ENCODE measurements around the gene C1QTNF5. TPM values are rescaled to one million over a fixed set of nuclear protein-coding genes. Genes with fewer than 3 reads are reported as not detected.

The C1QTNF5 gene
- total RNA-seq, 1 experiment from 2014 or later = not detected

GRCh38 chr11:119316016-119316728 lies 24.5 kb downstream of the C1QTNF5 start:
- DNase-seq = peak in 1 of 2 experiments; percentile 54

GRCh38 chr11:119315131-119316015 lies 25.3 kb downstream of the C1QTNF5 start:
- no peaks in the 10 kb centered on the region for H3K9me2 ChIP-seq (ENCODE audit: insufficient read depth)
- H3K27me3 ChIP-seq (ENCODE audit: insufficient read depth, low read depth) = peaks cover 20% of the 10 kb centered on the region
- intact Hi-C loops (cut with micrococcal nuclease; ENCODE audit: unreplicated experiment) = loop anchor here (5.0 kb wide), 3 partner anchors 108 to 403 kb away; partner anchors contain the start of genes CBL and DPAGT1
- peaks cover 31% of the 10 kb centered on the region for H3K4me1 ChIP-seq (replicated peaks; ENCODE audit: insufficient read depth)
- no peak overlapping the region for H3K27ac ChIP-seq
- TF ChIP-seq CTCF (conservative IDR thresholded peaks at IDR 0.05) (peak; percentile 34; the same call in 1 of the 2 replicates), EZH2 (IDR thresholded peaks at IDR 0.05; ENCODE audit: low read depth) (no peak)
- H3K4me3 ChIP-seq = peak overlapping the region; percentile 67
- POLR2A ChIA-PET (ENCODE audit: unreplicated experiment) = interaction anchor here (0.5 to 0.6 kb wide), 3 partner anchors 19 to 516 kb away, joined by 3 to 4 read pairs (median 4); partner anchors contain the start of gene RNF26
- H3F3A ChIP-seq (ENCODE audit: insufficient read depth, low read depth) = peaks cover 15% of the 10 kb centered on the region; the same call in 1 of the 2 replicates
- BruUV-seq (replicated peaks) = no TSS peak
- no peaks in the 10 kb centered on the region for H3K9me3 ChIP-seq (ENCODE audit: insufficient read depth, low read depth)
- H2AFZ ChIP-seq = peak overlapping the region; percentile 78; the same call in 1 of the 2 replicates
- H3K79me2 ChIP-seq (ENCODE audit: low read depth) = no peaks in the 10 kb centered on the region
- H4K20me1 ChIP-seq (ENCODE audit: insufficient read depth) = no peaks in the 10 kb centered on the region
- H3K4me2 ChIP-seq = peak overlapping the region; percentile 96
- CTCF ChIA-PET = interaction anchor here (0.6 kb wide), 2 partner anchors 144 to 632 kb away, joined by 3 read pairs; no protein-coding TSS in a partner anchor
- DNase-seq = peak; percentile 65 to 71
- H3K36me3 ChIP-seq (ENCODE audit: low read depth) = no peaks in the 10 kb centered on the region

More at GRCh38 chr11:119316016-119316728, 24.5 kb downstream of the C1QTNF5 start:
- intact Hi-C loops (cut with micrococcal nuclease; ENCODE audit: unreplicated experiment) = loop anchor here (5.0 kb wide), 3 partner anchors 109 to 404 kb away; partner anchors contain the start of genes CBL and DPAGT1
- TF ChIP-seq CTCF (conservative IDR thresholded peaks at IDR 0.05) (no peak), EZH2 (IDR thresholded peaks at IDR 0.05; ENCODE audit: low read depth) (peak; percentile 71; the same call in 1 of the 2 replicates)
- Histone ChIP-seq H4K20me1 (ENCODE audit: insufficient read depth) (no peaks in the 10 kb centered on the region), H3K4me3 (peak overlapping the region; percentile 67), H3K36me3 (ENCODE audit: low read depth) (no peaks in the 10 kb centered on the region), H3K27ac (no peak overlapping the region), H3K27me3 (ENCODE audit: insufficient read depth, low read depth) (peaks cover 20% of the 10 kb centered on the region), H3K79me2 (ENCODE audit: low read depth) (no peaks in the 10 kb centered on the region), H2AFZ (peak overlapping the region; percentile 78), H3K9me2 (ENCODE audit: insufficient read depth) (no peaks in the 10 kb centered on the region), H3K4me1 (replicated peaks; ENCODE audit: insufficient read depth) (peaks cover 31% of the 10 kb centered on the region), H3K9me3 (ENCODE audit: insufficient read depth, low read depth) (no peaks in the 10 kb centered on the region), H3K4me2 (peak overlapping the region; percentile 96), H3F3A (ENCODE audit: insufficient read depth, low read depth) (peaks cover 15% of the 10 kb centered on the region; the same call in 1 of the 2 replicates)
- BruUV-seq (replicated peaks) = TSS peak; percentile 49
- ChIA-PET POLR2A (ENCODE audit: unreplicated experiment) (interaction anchor here (0.6 kb wide), 1 partner anchor 404 kb away, joined by 5 read pairs; no protein-coding TSS in a partner anchor), CTCF (interaction anchor here (0.6 kb wide), 1 partner anchor 632 kb away, joined by 3 read pairs; no protein-coding TSS in a partner anchor)

GRCh38 chr11:119314726-119315125 lies 26.0 kb downstream of the C1QTNF5 start:
- Histone ChIP-seq H3K9me3 (ENCODE audit: insufficient read depth, low read depth) (no peaks in the 10 kb centered on the region), H3K27ac (no peak overlapping the region), H3K27me3 (ENCODE audit: insufficient read depth, low read depth) (peaks cover 20% of the 10 kb centered on the region), H3K79me2 (ENCODE audit: low read depth) (no peaks in the 10 kb centered on the region), H3K4me2 (no peak overlapping the region), H3K9me2 (ENCODE audit: insufficient read depth) (no peaks in the 10 kb centered on the region), H3K4me3 (no peak overlapping the region), H2AFZ (no peak overlapping the region), H3K36me3 (ENCODE audit: low read depth) (no peaks in the 10 kb centered on the region), H3F3A (ENCODE audit: insufficient read depth, low read depth) (peaks cover 14% of the 10 kb centered on the region; the same call in 1 of the 2 replicates), H3K4me1 (replicated peaks; ENCODE audit: insufficient read depth) (peaks cover 31% of the 10 kb centered on the region), H4K20me1 (ENCODE audit: insufficient read depth) (no peaks in the 10 kb centered on the region)
- no peak for DNase-seq
- no peak for TF ChIP-seq CTCF (conservative IDR thresholded peaks at IDR 0.05)
- TF ChIP-seq EZH2 (IDR thresholded peaks at IDR 0.05; ENCODE audit: low read depth) = no peak
- ChIA-PET POLR2A (ENCODE audit: unreplicated experiment) (interaction anchor here (0.5 to 0.6 kb wide), 3 partner anchors 20 to 516 kb away, joined by 3 to 4 read pairs (median 4); partner anchors contain the start of gene RNF26), CTCF (interaction anchor here (0.6 kb wide), 1 partner anchor 144 kb away, joined by 3 read pairs; no protein-coding TSS in a partner anchor)
- intact Hi-C loops (cut with micrococcal nuclease; ENCODE audit: unreplicated experiment) = loop anchor here (5.0 kb wide), 3 partner anchors 107 to 402 kb away; partner anchors contain the start of genes CBL and DPAGT1
- BruUV-seq (replicated peaks) = no TSS peak
